ENCODE measurements around the gene FUBP3.

GRCh38 chr9:130661451-130662098, 82.2 kb downstream of the FUBP3 start:
- TF ChIP-seq, protein P1, sequence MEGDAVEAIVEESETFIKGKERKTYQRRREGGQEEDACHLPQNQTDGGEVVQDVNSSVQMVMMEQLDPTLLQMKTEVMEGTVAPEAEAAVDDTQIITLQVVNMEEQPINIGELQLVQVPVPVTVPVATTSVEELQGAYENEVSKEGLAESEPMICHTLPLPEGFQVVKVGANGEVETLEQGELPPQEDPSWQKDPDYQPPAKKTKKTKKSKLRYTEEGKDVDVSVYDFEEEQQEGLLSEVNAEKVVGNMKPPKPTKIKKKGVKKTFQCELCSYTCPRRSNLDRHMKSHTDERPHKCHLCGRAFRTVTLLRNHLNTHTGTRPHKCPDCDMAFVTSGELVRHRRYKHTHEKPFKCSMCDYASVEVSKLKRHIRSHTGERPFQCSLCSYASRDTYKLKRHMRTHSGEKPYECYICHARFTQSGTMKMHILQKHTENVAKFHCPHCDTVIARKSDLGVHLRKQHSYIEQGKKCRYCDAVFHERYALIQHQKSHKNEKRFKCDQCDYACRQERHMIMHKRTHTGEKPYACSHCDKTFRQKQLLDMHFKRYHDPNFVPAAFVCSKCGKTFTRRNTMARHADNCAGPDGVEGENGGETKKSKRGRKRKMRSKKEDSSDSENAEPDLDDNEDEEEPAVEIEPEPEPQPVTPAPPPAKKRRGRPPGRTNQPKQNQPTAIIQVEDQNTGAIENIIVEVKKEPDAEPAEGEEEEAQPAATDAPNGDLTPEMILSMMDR (IDR thresholded peaks at IDR 0.05), result no peak
- TF ChIP-seq POLR2AphosphoS5 (IDR thresholded peaks at IDR 0.05) (no peak), POLR2A (IDR thresholded peaks at IDR 0.05) (no peak)

All from upper lobe of left lung (tissue), 4 donors.